NCI-H2227 (cell line): Measurements from ENCODE around the gene BID.
"Not testable (repeated sequence)": the region's sequence is repeated elsewhere in the genome, so short reads cannot be mapped to it uniquely, and the experiment has no call there.

Source experiments
- DNase-seq: peaks from one replicate; lab custom pipeline; 2025; ENCODE audit not compliant: unreplicated experiment; lab: John Stamatoyannopoulos, UW

Gene BID

GRCh38 chr22:17770180-17771077 lies 3.8 kb downstream of the BID start:
- no peak for DNase-seq

GRCh38 chr22:17769716-17770082 lies 4.6 kb downstream of the BID start:
- no peak for DNase-seq

GRCh38 chr22:17769013-17769715 lies 5.1 kb downstream of the BID start:
- no peak for DNase-seq

- no peak for DNase-seq
These were observed 6.8 kb downstream of the BID start for GRCh38 chr22:17767233-17768065.

GRCh38 chr22:17764852-17765251 lies 9.4 kb downstream of the BID start:
- DNase-seq = not testable (repeated sequence)

GRCh38 chr22:17764036-17764435 lies 10.2 kb downstream of the BID start:
- DNase-seq = no peak

- DNase-seq = not testable (repeated sequence)
These were observed 10.8 kb downstream of the BID start for GRCh38 chr22:17763442-17763841.

GRCh38 chr22:17761138-17761488 lies 13.2 kb downstream of the BID start:
- no peak for DNase-seq

GRCh38 chr22:17754233-17754925 lies 19.9 kb downstream of the BID start:
- DNase-seq = no peak

- no peak for DNase-seq
These were observed 20.8 kb downstream of the BID start for GRCh38 chr22:17753401-17753989.

GRCh38 chr22:17751596-17751995 lies 22.7 kb downstream of the BID start:
- no peak for DNase-seq

GRCh38 chr22:17749605-17750395 lies 24.5 kb downstream of the BID start:
- no peak for DNase-seq

GRCh38 chr22:17748555-17749353 lies 25.5 kb downstream of the BID start:
- no peak for DNase-seq

GRCh38 chr22:17746916-17747315 lies 27.4 kb downstream of the BID start:
- no peak for DNase-seq

GRCh38 chr22:17744430-17744829 lies 29.8 kb downstream of the BID start:
- DNase-seq = no peak

GRCh38 chr22:17743661-17744411 lies 30.4 kb downstream of the BID start:
- DNase-seq = no peak

GRCh38 chr22:17742527-17742902 lies 31.8 kb downstream of the BID start:
- DNase-seq = peak; percentile 87

GRCh38 chr22:17741866-17742526 lies 32.3 kb downstream of the BID start:
- no peak for DNase-seq
